HepG2 (cell line): ENCODE measurements around the gene NELFB. TPM values are rescaled to one million over a fixed set of nuclear protein-coding genes. Genes with fewer than 3 reads are reported as not detected.
A peak's percentile ranks its signal among the peaks of the same experiment; 100 is the strongest.

Source experiments
- BORCS8-MEF2B ChIP-seq: sonication (generic); formaldehyde crosslinking; IDR thresholded peaks from 2 replicates; pipeline ENCODE4 v1.8.0; 2022; ENCODE audit warnings: mild to moderate bottlenecking, missing genetic modification reagents
- DMTF1 ChIP-seq: sonication (generic); formaldehyde crosslinking; IDR thresholded peaks from 2 replicates; pipeline ENCODE4 v1.4.0; 2020; ENCODE audit warnings: mild to moderate bottlenecking, missing genetic modification reagents
- HOXA9 ChIP-seq: sonication (generic); formaldehyde crosslinking; IDR thresholded peaks from 2 replicates; pipeline ENCODE4 v1.8.1; 2022; ENCODE audit warnings: missing genetic modification reagents, mild to moderate bottlenecking, moderate library complexity, borderline replicate concordance
- JUN ChIP-seq: sonication (generic); formaldehyde crosslinking; IDR thresholded peaks from 2 replicates; pipeline ENCODE4 v1.4.0; 2020; ENCODE audit warnings: mild to moderate bottlenecking, missing genetic modification reagents
- LRRFIP1 ChIP-seq: sonication (generic); formaldehyde crosslinking; conservative IDR thresholded peaks from 2 replicates; pipeline ENCODE4 v1.4.0; 2020; ENCODE audit warnings: missing genetic modification reagents
- NRL ChIP-seq: sonication (generic); formaldehyde crosslinking; IDR thresholded peaks from 2 replicates; pipeline ENCODE4 v1.5.0; 2020; ENCODE audit warnings: missing genetic modification reagents, mild to moderate bottlenecking, moderate library complexity, borderline replicate concordance
- PBX2 ChIP-seq: IDR thresholded peaks from 2 replicates; pipeline ENCODE4 v1.6.1; 2016; ENCODE audit warnings: control low read depth
- PHF20 ChIP-seq: sonication (generic); formaldehyde crosslinking; IDR thresholded peaks from 2 replicates; pipeline ENCODE4 v1.5.0; 2020; ENCODE audit warnings: mild to moderate bottlenecking, missing genetic modification reagents
- RARA ChIP-seq: IDR thresholded peaks from 2 replicates; pipeline ENCODE4 v1.6.1; 2016; ENCODE audit warnings: missing genetic modification reagents, missing compliant biosample characterization
- RBFOX2 ChIP-seq: fragments of 200-400 bp; formaldehyde crosslinking; IDR thresholded peaks from 2 replicates; pipeline ENCODE4 v1.6.1; 2017; ENCODE audit warnings: low read depth, mild to moderate bottlenecking, low read length
- ZNF136 ChIP-seq: sonication (generic); formaldehyde crosslinking; IDR thresholded peaks from 2 replicates; pipeline ENCODE4 v1.8.1; 2022; ENCODE audit warnings: low read depth, mild to moderate bottlenecking, moderate library complexity, missing genetic modification reagents
- ZNF18 ChIP-seq: sonication (generic); formaldehyde crosslinking; IDR thresholded peaks from 2 replicates; pipeline ENCODE4 v1.8.0; 2022; ENCODE audit warnings: mild to moderate bottlenecking, missing genetic modification reagents; ENCODE audit not compliant: insufficient replicate concordance
- ZNF230 ChIP-seq: sonication (generic); formaldehyde crosslinking; IDR thresholded peaks from 2 replicates; pipeline ENCODE4 v1.4.0; 2020; ENCODE audit warnings: mild to moderate bottlenecking, missing genetic modification reagents
- ZNF331 ChIP-seq: sonication (generic); formaldehyde crosslinking; IDR thresholded peaks from 2 replicates; pipeline ENCODE4 v1.4.0; 2020; ENCODE audit warnings: missing genetic modification reagents
- ZNF337 ChIP-seq: sonication (generic); formaldehyde crosslinking; IDR thresholded peaks from 2 replicates; pipeline ENCODE4 v1.5.1; 2020; ENCODE audit warnings: missing genetic modification reagents, low read depth, mild to moderate bottlenecking, borderline replicate concordance
- ZNF34 ChIP-seq: sonication (generic); formaldehyde crosslinking; IDR thresholded peaks from 2 replicates; pipeline ENCODE4 v1.4.0; 2020; ENCODE audit warnings: mild to moderate bottlenecking, missing genetic modification reagents, borderline replicate concordance
- ZNF580 ChIP-seq: IDR thresholded peaks from 2 replicates; pipeline ENCODE4 v1.6.1; 2016; ENCODE audit warnings: low read depth, borderline replicate concordance
- ZNF720 ChIP-seq: sonication (generic); formaldehyde crosslinking; IDR thresholded peaks from 2 replicates; pipeline ENCODE4 v1.4.0; 2020; ENCODE audit warnings: missing genetic modification reagents
- ZNF776 ChIP-seq: sonication (generic); formaldehyde crosslinking; IDR thresholded peaks from 2 replicates; pipeline ENCODE4 v1.4.0; 2020; ENCODE audit warnings: mild to moderate bottlenecking, missing genetic modification reagents
- ZNF883 ChIP-seq: sonication (generic); formaldehyde crosslinking; IDR thresholded peaks from 2 replicates; pipeline ENCODE4 v1.5.1; 2020; ENCODE audit warnings: mild to moderate bottlenecking, missing genetic modification reagents; ENCODE audit errors: not compliant biosample characterization
- polyA plus RNA-seq, 8 experiments: library from polyadenylated mRNA; depleted of rRNA in 3 of 8; stranded (reverse) in 7 of 8; unstranded in 1 of 8; fragments of >200 nt; fragmentation: Illumina TruSeq in 4 of 8; extraction: Trizol in 4 of 8; gene quantifications; 2 replicates each; pipeline versions ENCODE4 v1.2.1 to v1.2.3, GENCODE V29; 2011 to 2016; ENCODE audit warnings: low read depth in 4 of 8, missing spikeins in 1 of 8, mixed read lengths in 1 of 8; ENCODE audit not compliant: insufficient read depth in 1 of 8
- total RNA-seq, 5 experiments: library from RNA; depleted of rRNA; stranded (reverse); fragments of >200 nt; fragmentation: Illumina TruSeq; extraction: Trizol; gene quantifications; 2 replicates each; pipeline ENCODE4 v1.2.3, GENCODE V29; 2016; ENCODE audit warnings: low read depth in 1 of 5

NELFB gene
- total and polyA plus RNA-seq, 2 of the 13 experiments (the other 11 are each of a cell fraction or from before 2014, with no cell fraction given): 26.5 to 45.8 TPM

- TF ChIP-seq ZNF337 (CRISPR knock-in tag) (peak; percentile 11; the same call in 1 of the 2 replicates), DMTF1 (no peak), NRL (peak; percentile 12; the same call in 1 of the 2 replicates), ZNF720 (CRISPR knock-in tag) (no peak), PBX2 (CRISPR knock-in tag) (no peak), HOXA9 (CRISPR knock-in tag) (no peak), RBFOX2 (no peak), ZNF331 (CRISPR knock-in tag) (0 out of 2 replicates have a peak, but pooled peaks have one; percentile 18), ZNF18 (CRISPR knock-in tag) (peak; percentile 67), ZNF136 (CRISPR knock-in tag) (no peak), PHF20 (CRISPR knock-in tag) (no peak; the same call in 1 of the 2 replicates), RARA (CRISPR knock-in tag) (peak; percentile 45; the same call in 1 of the 2 replicates), BORCS8-MEF2B (peak; percentile 23; the same call in 1 of the 2 replicates), LRRFIP1 (CRISPR knock-in tag) (no peak), JUN (CRISPR knock-in tag) (no peak), ZNF580 (CRISPR knock-in tag) (peak; percentile 72; the same call in 1 of the 2 replicates), ZNF776 (peak; percentile 30), ZNF34 (CRISPR knock-in tag) (no peak), ZNF883 (peak; percentile 20), ZNF230 (CRISPR knock-in tag) (no peak)
Observed at GRCh38 chr9:137235424-137236237, 19.5 kb upstream of the NELFB start (continued).
